IPS DF 6.9 (cell line): ENCODE data around the gene KCNN2.
"Not testable (repeated sequence)": the region's sequence is repeated elsewhere in the genome, so short reads cannot be mapped to it uniquely, and the experiment has no call there.

Experiments used
- DNase-seq: peaks from one replicate; pipeline ENCODE4 v3.0.0-alpha.2; 2013; ENCODE audit warnings: low read depth, low spot score
- H3K27ac ChIP-seq: one replicate; pipeline ENCODE4 v1.5.1; 2013; ENCODE audit warnings: low read length, control low read depth
- H3K27me3 ChIP-seq: 2 replicates; pipeline ENCODE4 v1.6.1; 2013; ENCODE audit warnings: mild to moderate bottlenecking, low read length; ENCODE audit not compliant: control insufficient read depth, insufficient read depth
- H3K36me3 ChIP-seq: 2 replicates; pipeline ENCODE4 v1.6.1; 2013; ENCODE audit warnings: low read length; ENCODE audit not compliant: control insufficient read depth, insufficient read depth
- H3K4me1 ChIP-seq: 2 replicates; pipeline ENCODE4 v1.6.1; 2013; ENCODE audit warnings: low read length; ENCODE audit not compliant: control insufficient read depth, insufficient read depth
- H3K4me3 ChIP-seq: 2 replicates; pipeline ENCODE4 v1.5.1; 2013; ENCODE audit warnings: mild to moderate bottlenecking, low read length
- H3K9me3 ChIP-seq: 2 replicates; pipeline ENCODE4 v1.6.1; 2013; ENCODE audit warnings: low read length, inconsistent platforms; ENCODE audit not compliant: control insufficient read depth, insufficient read depth
- WGBS: extraction: QIAGEN DNeasy Blood & Tissue Kit; methylation state at CpG from one replicate; pipeline ENCODE4 v1.1.7; 2013; ENCODE audit warnings: mixed read lengths, missing lambda C conversion rate; ENCODE audit not compliant: insufficient read length, insufficient coverage; 5-methylcytosine and 5-hydroxymethylcytosine counted together

Gene KCNN2

GRCh38 chr5:114418176-114419066, 56.6 kb downstream of the KCNN2 start:
- Histone ChIP-seq H3K36me3 (no peaks in the 10 kb centered on the region), H3K9me3 (no peaks in the 10 kb centered on the region)
- no peak for DNase-seq

GRCh38 chr5:114419067-114419388, 57.2 kb downstream of the KCNN2 start:
- H3K4me1 ChIP-seq, result no peaks in the 10 kb centered on the region
- no peak overlapping the region for H3K4me3 ChIP-seq

More at GRCh38 chr5:114418176-114419066, 56.6 kb downstream of the KCNN2 start:
- 100% methylated on average over 2 of the region's 8 CpGs for WGBS
- H3K4me3 ChIP-seq, result no peak overlapping the region
- H3K27ac ChIP-seq, result no peak overlapping the region
- H3K27me3 ChIP-seq, result no peaks in the 10 kb centered on the region
- H3K4me1 ChIP-seq, result no peaks in the 10 kb centered on the region

GRCh38 chr5:114419959-114420358, 58.1 kb downstream of the KCNN2 start:
- no peak overlapping the region for H3K4me3 ChIP-seq
- H3K27ac ChIP-seq, result no peak overlapping the region
- no peak for DNase-seq

More at GRCh38 chr5:114419067-114419388, 57.2 kb downstream of the KCNN2 start:
- DNase-seq, result no peak
- Histone ChIP-seq H3K9me3 (no peaks in the 10 kb centered on the region), H3K27ac (no peak overlapping the region), H3K36me3 (no peaks in the 10 kb centered on the region), H3K27me3 (no peaks in the 10 kb centered on the region)
- WGBS, result no CpG with 5 or more reads among the region's 1 CpG

GRCh38 chr5:114427204-114427603, 65.3 kb downstream of the KCNN2 start:
- no peak overlapping the region for H3K4me3 ChIP-seq
- no peak for DNase-seq
- H3K27me3 ChIP-seq, result no peaks in the 10 kb centered on the region
- H3K27ac ChIP-seq, result no peak overlapping the region
- H3K9me3 ChIP-seq, result no peaks in the 10 kb centered on the region
- no peaks in the 10 kb centered on the region for H3K4me1 ChIP-seq
- H3K36me3 ChIP-seq, result no peaks in the 10 kb centered on the region
- WGBS, result no CpG with 5 or more reads among the region's 1 CpG

More at GRCh38 chr5:114419959-114420358, 58.1 kb downstream of the KCNN2 start:
- no peaks in the 10 kb centered on the region for H3K4me1 ChIP-seq
- no peaks in the 10 kb centered on the region for H3K27me3 ChIP-seq
- H3K36me3 ChIP-seq, result no peaks in the 10 kb centered on the region
- H3K9me3 ChIP-seq, result no peaks in the 10 kb centered on the region

- no peaks in the 10 kb centered on the region for H3K4me1 ChIP-seq
- no peak overlapping the region for H3K4me3 ChIP-seq
- H3K36me3 ChIP-seq, result no peaks in the 10 kb centered on the region
- DNase-seq, result no peak
- H3K27me3 ChIP-seq, result no peaks in the 10 kb centered on the region
- H3K27ac ChIP-seq, result no peak overlapping the region
- H3K9me3 ChIP-seq, result no peaks in the 10 kb centered on the region
These were observed 68.7 kb downstream of the KCNN2 start for GRCh38 chr5:114430532-114430931.

DNA sequence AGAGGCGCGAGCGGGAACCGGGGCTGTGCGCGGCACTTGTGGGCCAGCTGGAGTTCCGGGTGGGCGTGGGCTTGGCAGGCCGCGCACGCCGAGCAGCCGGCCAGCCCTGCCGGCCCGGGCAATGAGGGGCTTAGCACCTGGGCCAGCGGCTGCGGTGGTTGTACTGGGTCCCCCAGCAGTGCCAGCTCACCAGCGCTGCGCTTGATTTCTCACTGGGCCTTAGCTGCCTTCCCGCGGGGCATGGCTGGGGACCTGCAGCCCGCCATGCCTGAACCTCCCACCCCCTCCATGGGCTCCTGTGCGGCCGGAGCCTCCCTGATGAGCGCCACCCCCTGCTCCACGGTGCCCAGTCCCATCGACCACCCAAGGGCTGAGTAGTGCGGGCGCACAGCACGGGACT, 70.8 kb downstream of the KCNN2 start:
- not testable (repeated sequence) for H3K4me3 ChIP-seq, H3K27me3 ChIP-seq, DNase-seq, H3K4me1 ChIP-seq, H3K36me3 ChIP-seq, H3K9me3 ChIP-seq, H3K27ac ChIP-seq
- no CpG with 5 or more reads among the region's 30 CpGs for WGBS

- no peaks in the 10 kb centered on the region for H3K36me3 ChIP-seq
- WGBS, result no CpG with 5 or more reads among the region's 5 CpGs
- no peaks in the 10 kb centered on the region for H3K27me3 ChIP-seq
- no peak overlapping the region for H3K4me3 ChIP-seq
- H3K4me1 ChIP-seq, result no peaks in the 10 kb centered on the region; the same call in 1 of the 2 replicates
- no peak overlapping the region for H3K27ac ChIP-seq
- no peaks in the 10 kb centered on the region for H3K9me3 ChIP-seq
- no peak for DNase-seq
These were observed 72.7 kb downstream of the KCNN2 start for GRCh38 chr5:114434396-114435219.

DNA sequence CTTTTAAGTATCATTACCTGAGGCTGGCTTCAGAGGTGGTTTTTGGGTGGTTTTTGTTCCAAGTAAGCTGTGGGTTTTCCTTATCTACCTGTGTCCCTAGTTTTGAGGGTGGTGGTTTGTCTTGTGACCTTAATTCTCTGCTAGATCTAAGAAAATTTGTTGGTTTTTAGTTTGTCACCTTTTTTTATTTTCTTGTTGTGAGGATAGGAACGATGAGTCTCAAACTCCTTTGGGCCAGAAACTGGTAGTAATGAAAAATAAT, 73.3 kb downstream of the KCNN2 start:
- Histone ChIP-seq H3K4me1 (no peaks in the 10 kb centered on the region; the same call in 1 of the 2 replicates), H3K9me3 (no peaks in the 10 kb centered on the region), H3K4me3 (no peak overlapping the region), H3K36me3 (no peaks in the 10 kb centered on the region), H3K27me3 (no peaks in the 10 kb centered on the region), H3K27ac (no peak overlapping the region)
- WGBS, result no CpG with 5 or more reads among the region's 1 CpG
- no peak for DNase-seq

DNA sequence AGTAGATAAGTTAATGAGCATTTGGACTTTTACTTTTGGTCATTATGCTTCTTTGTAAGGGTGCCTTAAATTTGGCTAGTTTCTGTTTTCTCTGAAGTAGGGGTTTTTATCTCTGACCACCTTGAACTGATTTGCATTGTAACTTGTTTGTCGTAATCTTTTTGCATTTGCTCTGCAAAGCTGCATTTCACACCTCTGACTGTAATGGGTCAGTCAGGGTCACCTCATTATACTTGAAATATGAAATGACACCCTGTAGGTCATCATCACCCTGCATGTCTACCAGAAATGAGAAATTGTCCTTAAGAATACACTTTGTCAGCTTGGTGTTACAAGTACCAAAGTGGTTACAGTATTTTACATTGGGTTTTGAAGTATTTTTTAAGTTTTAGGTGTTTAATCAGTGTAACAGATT, 74.0 kb downstream of the KCNN2 start:
- WGBS, result no CpG with 5 or more reads among the region's 1 CpG
- DNase-seq, result no peak
- no peaks in the 10 kb centered on the region; the same call in 1 of the 2 replicates for H3K4me1 ChIP-seq
- no peak overlapping the region for H3K4me3 ChIP-seq
- no peaks in the 10 kb centered on the region for H3K9me3 ChIP-seq
- H3K27me3 ChIP-seq, result no peaks in the 10 kb centered on the region
- no peak overlapping the region for H3K27ac ChIP-seq
- H3K36me3 ChIP-seq, result no peaks in the 10 kb centered on the region

GRCh38 chr5:114437936-114438335, 76.1 kb downstream of the KCNN2 start:
- Histone ChIP-seq H3K9me3 (no peaks in the 10 kb centered on the region), H3K36me3 (no peaks in the 10 kb centered on the region), H3K27me3 (no peaks in the 10 kb centered on the region), H3K4me3 (no peak overlapping the region), H3K27ac (no peak overlapping the region), H3K4me1 (no peaks in the 10 kb centered on the region; the same call in 1 of the 2 replicates)
- WGBS, result no CpG with 5 or more reads among the region's 2 CpGs
- DNase-seq, result no peak
